ENCODE data around the gene MED13L. TPM values are rescaled to one million over a fixed set of nuclear protein-coding genes. Genes with fewer than 3 reads are reported as not detected.

MED13L gene
- total and polyA plus RNA-seq, 2 of the 4 experiments (the other 2 are of a cell fraction) = 17.9 to 49.1 TPM

GRCh38 chr12:115910057-115910456, 367.4 kb downstream of the MED13L start:
- TF ChIP-seq FOS (IDR thresholded peaks at IDR 0.05; ENCODE audit: low read depth, low read length) (no peak), CEBPB (IDR thresholded peaks at IDR 0.05; ENCODE audit: low read depth, low read length) (no peak), ELK1 (IDR thresholded peaks at IDR 0.05; ENCODE audit: borderline replicate concordance, low read depth, low read length) (no peak), MAFK (IDR thresholded peaks at IDR 0.05; ENCODE audit: low read depth, low read length) (no peak), USF2 (IDR thresholded peaks at IDR 0.05; ENCODE audit: low read depth, low read length) (no peak), NFE2L2 (IDR thresholded peaks at IDR 0.05; ENCODE audit: low read depth, low read length) (no peak), MXI1 (IDR thresholded peaks at IDR 0.05; ENCODE audit: borderline replicate concordance, low read depth, low read length) (no peak), MAZ (IDR thresholded peaks at IDR 0.05; ENCODE audit: borderline replicate concordance, low read depth, low read length) (no peak), BHLHE40 (IDR thresholded peaks at IDR 0.05; ENCODE audit: low read depth, low read length) (no peak), RFX5 (IDR thresholded peaks at IDR 0.05; ENCODE audit: low read depth, low read length) (no peak), SMC3 (IDR thresholded peaks at IDR 0.05; ENCODE audit: low read depth, low read length) (no peak), RCOR1 (IDR thresholded peaks at IDR 0.05; ENCODE audit: insufficient replicate concordance, low read length) (no peak), POLR2A (IDR thresholded peaks at IDR 0.05; ENCODE audit: low read depth, low read length) (no peak), CTCF (conservative IDR thresholded peaks at IDR 0.05; ENCODE audit: low read depth, low read length) (no peak), CHD1 (IDR thresholded peaks at IDR 0.05; ENCODE audit: low read depth, low read length) (no peak), RAD21 (IDR thresholded peaks at IDR 0.05; ENCODE audit: low read length) (no peak)
- no peak for ATAC-seq (ENCODE audit: low read depth)
- Histone ChIP-seq H3K4me2 (ENCODE audit: low read depth, low read length) (no peak overlapping the region), H2BK20ac (ENCODE audit: low read depth, low read length) (no peak overlapping the region), H3K23ac (ENCODE audit: low read depth, low read length) (no peak overlapping the region), H4K91ac (ENCODE audit: insufficient read depth, low read depth, low read length) (no peak overlapping the region), H3K9me1 (ENCODE audit: insufficient read depth, low read length) (no peaks in the 10 kb centered on the region), H3K9ac (ENCODE audit: low read depth, low read length) (no peak overlapping the region), H3K79me1 (ENCODE audit: low read depth in 1 of 2, low read length in 2 of 2) (no peaks in the 10 kb centered on the region), H3K27ac (ENCODE audit: insufficient read depth, low read length) (no peak overlapping the region), H3K27me3 (ENCODE audit: control insufficient read depth, insufficient read depth, low read length) (peaks cover 12% of the 10 kb centered on the region), H2BK15ac (ENCODE audit: low read depth, low read length) (no peak overlapping the region), H3K4me1 (ENCODE audit: control insufficient read depth, insufficient read depth, low read length) (no peaks in the 10 kb centered on the region), H3K9me3 (ENCODE audit: control insufficient read depth, insufficient read depth, low read length) (0 out of 2 replicates have a peak, but pooled peaks cover 1% of the 10 kb centered on the region), H4K20me1 (ENCODE audit: insufficient read depth, low read length) (no peaks in the 10 kb centered on the region), H4K5ac (ENCODE audit: low read depth, low read length) (no peak overlapping the region), H3K18ac (ENCODE audit: low read depth, low read length) (no peak overlapping the region), H2AK5ac (ENCODE audit: low read depth, low read length) (no peak overlapping the region), H4K8ac (ENCODE audit: low read depth in 2 of 2, low read length in 2 of 2) (no peak overlapping the region), H3K4me3 (ENCODE audit: insufficient read depth, low read depth, low read length) (no peak overlapping the region), H2AFZ (replicated peaks; ENCODE audit: low read length, poor library complexity) (no peak overlapping the region), H2AK9ac (replicated peaks; ENCODE audit: low read depth, low read length, poor library complexity) (no peak overlapping the region), H2BK5ac (ENCODE audit: low read depth, low read length, poor library complexity, severe bottlenecking) (no peak overlapping the region), H3K56ac (ENCODE audit: extremely low read depth, insufficient read depth, low read length) (no peak overlapping the region), H2BK120ac (ENCODE audit: low read depth, low read length) (no peak overlapping the region), H3K4ac (ENCODE audit: low read depth, low read length) (no peak overlapping the region), H3K36me3 (ENCODE audit: control insufficient read depth, insufficient read depth, low read length) (no peaks in the 10 kb centered on the region), H3K14ac (replicated peaks; ENCODE audit: low read depth, low read length) (no peak overlapping the region)
- ChIA-PET CTCF (no interaction called here), POLR2A (ENCODE audit: unreplicated experiment) (no interaction called here)
- DNase-seq = no peak
- intact Hi-C loops (cut with micrococcal nuclease) (no loop called here), in situ Hi-C loops (cut with MboI; ENCODE audit: low sequenced_read_pairs) (loop anchor here (10.0 kb wide), 1 partner anchor 1925 kb away; no protein-coding TSS in a partner anchor), dilution Hi-C loops (cut with HindIII; ENCODE audit: low sequenced_read_pairs, unreplicated experiment) (no loop called here)
- no TSS peak for BruUV-seq (replicated peaks)
- no CpG with 5 or more reads among the region's 5 CpGs for WGBS, 2 experiments (ENCODE audit: extremely low coverage in 2 of 2, insufficient read length in 1 of 2)
